SK-N-SH treated with all-trans-retinoic acid at 6 μM for 48 hours (cell line): ENCODE data around the gene MTMR3.
A peak's percentile ranks its signal among the peaks of the same experiment; 100 is the strongest.

Source experiments
- ATAC-seq: fragments of 200-7000 bp; cut with Tn5 transposase; 3 replicates; pipeline ENCODE4 v1.9.1; 2020; ENCODE audit warnings: mild to moderate bottlenecking, moderate library complexity
- ARNTL ChIP-seq: fragments of 450-650 bp; formaldehyde crosslinking; IDR thresholded peaks from 2 replicates; pipeline ENCODE4 v1.5.0; 2020; ENCODE audit warnings: low read depth, mild to moderate bottlenecking, moderate library complexity, borderline replicate concordance
- BACH2 ChIP-seq: fragments of 250-450 bp; sonication (Bioruptor Pico); IDR thresholded peaks from 2 replicates; pipeline ENCODE4 v1.9.0; 2021; ENCODE audit warnings: mild to moderate bottlenecking, borderline replicate concordance
- CSDC2 ChIP-seq: fragments of 250-450 bp; sonication (Bioruptor Pico); IDR thresholded peaks from 2 replicates; pipeline ENCODE4 v1.5.0; 2020; ENCODE audit warnings: mild to moderate bottlenecking, moderate library complexity
- ESRRG ChIP-seq: fragments of 250-450 bp; sonication (Bioruptor Pico); IDR thresholded peaks from 2 replicates; pipeline ENCODE4 v1.6.1; 2021; ENCODE audit warnings: mild to moderate bottlenecking
- ISL1 ChIP-seq: fragments of 250-450 bp; sonication (Bioruptor Pico); IDR thresholded peaks from 2 replicates; pipeline ENCODE4 v2.1.2; 2022; ENCODE audit warnings: mild to moderate bottlenecking, moderate library complexity
- OSR1 ChIP-seq: fragments of 250-450 bp; sonication (Bioruptor Pico); IDR thresholded peaks from 2 replicates; pipeline ENCODE4 v1.8.0; 2022; ENCODE audit warnings: moderate library complexity, mild to moderate bottlenecking, inconsistent platforms
- PATZ1 ChIP-seq: fragments of 250-450 bp; sonication (Bioruptor Pico); IDR thresholded peaks from 2 replicates; pipeline ENCODE4 v1.8.0; 2020; ENCODE audit warnings: mild to moderate bottlenecking, moderate library complexity, borderline replicate concordance
- PPARA ChIP-seq: fragments of 250-450 bp; sonication (Bioruptor Pico); IDR thresholded peaks from 2 replicates; pipeline ENCODE4 v1.5.0; 2020; ENCODE audit warnings: mild to moderate bottlenecking, borderline replicate concordance
- RARB ChIP-seq: fragments of 250-450 bp; sonication (Bioruptor Pico); IDR thresholded peaks from 2 replicates; pipeline ENCODE4 v1.8.0; 2021; ENCODE audit warnings: mild to moderate bottlenecking, moderate library complexity
- SNAI2 ChIP-seq: fragments of 250-450 bp; sonication (Bioruptor Pico); IDR thresholded peaks from 2 replicates; pipeline ENCODE4 v1.5.0; 2020; ENCODE audit warnings: mild to moderate bottlenecking, moderate library complexity
- TCF4 ChIP-seq: fragments of 250-450 bp; sonication (Bioruptor Pico); IDR thresholded peaks from 2 replicates; pipeline ENCODE4 v1.8.0; 2021; ENCODE audit warnings: mild to moderate bottlenecking, moderate library complexity, borderline replicate concordance
- TOX ChIP-seq: fragments of 250-450 bp; sonication (Bioruptor Pico); IDR thresholded peaks from 2 replicates; pipeline ENCODE4 v1.8.0; 2021; ENCODE audit warnings: mild to moderate bottlenecking, moderate library complexity, borderline replicate concordance
- TSHZ2 ChIP-seq: fragments of 250-450 bp; sonication (Bioruptor Pico); IDR thresholded peaks from 2 replicates; pipeline ENCODE4 v1.5.0; 2020; ENCODE audit warnings: mild to moderate bottlenecking, moderate library complexity
- ZFP3 ChIP-seq: fragments of 250-450 bp; sonication (Bioruptor Pico); IDR thresholded peaks from 2 replicates; pipeline ENCODE4 v1.5.0; 2020; ENCODE audit warnings: mild to moderate bottlenecking, moderate library complexity
- ZFP30 ChIP-seq: fragments of 450-650 bp; formaldehyde crosslinking; IDR thresholded peaks from 2 replicates; pipeline ENCODE4 v1.5.0; 2022; ENCODE audit warnings: mild to moderate bottlenecking, moderate library complexity
- ZNF565 ChIP-seq: fragments of 450-650 bp; formaldehyde crosslinking; conservative IDR thresholded peaks from 2 replicates; pipeline ENCODE4 v1.5.0; 2020; ENCODE audit warnings: low read depth, mild to moderate bottlenecking, moderate library complexity
- ZNF70 ChIP-seq: fragments of 450-650 bp; formaldehyde crosslinking; IDR thresholded peaks from 2 replicates; pipeline ENCODE4 v1.5.0; 2020; ENCODE audit warnings: mild to moderate bottlenecking, moderate library complexity
- ZNF8 ChIP-seq: fragments of 450-650 bp; formaldehyde crosslinking; IDR thresholded peaks from 2 replicates; pipeline ENCODE4 v1.5.0; 2020; ENCODE audit warnings: mild to moderate bottlenecking, moderate library complexity
- TF ChIP-seq, protein P1 (sequence below): fragments of 250-450 bp; sonication (Bioruptor Pico); IDR thresholded peaks from 2 replicates; pipeline ENCODE4 v1.8.0; 2021; ENCODE audit warnings: low read depth, mild to moderate bottlenecking, moderate library complexity, borderline replicate concordance
- TF ChIP-seq, protein P2 (sequence below): fragments of 250-450 bp; sonication (Bioruptor Pico); IDR thresholded peaks from 2 replicates; pipeline ENCODE4 v1.5.1; 2020; ENCODE audit warnings: low read depth, mild to moderate bottlenecking, moderate library complexity

MTMR3 gene

DNA sequence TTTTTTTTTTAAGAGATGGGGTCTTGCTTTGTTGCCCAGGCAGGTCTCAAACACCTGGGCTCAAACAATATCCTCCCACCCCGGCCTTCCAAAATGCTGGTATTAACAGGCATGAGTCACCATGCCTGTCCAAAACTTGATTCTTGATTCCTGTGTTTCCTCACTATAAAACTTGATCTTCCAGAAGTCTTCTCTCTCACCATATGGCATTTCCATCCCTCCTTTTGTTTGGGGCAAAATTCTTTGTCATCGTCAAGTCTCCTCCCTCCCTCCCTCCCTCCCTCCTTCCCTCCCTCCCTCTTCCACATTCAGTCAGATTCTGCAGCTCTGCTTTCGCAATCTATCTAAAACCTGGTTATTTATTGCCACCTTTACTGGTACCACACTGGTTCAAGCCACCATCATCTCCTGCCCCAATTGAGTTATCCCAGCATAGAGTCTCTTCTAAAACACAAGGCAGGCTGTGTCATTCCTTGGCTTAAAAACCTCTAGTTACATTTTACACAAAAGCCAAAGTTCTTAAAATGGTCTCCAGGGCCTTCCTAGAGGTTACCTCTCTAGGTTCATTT is 132.3 kb downstream of the MTMR3 start:
- no peak for ATAC-seq

DNA sequence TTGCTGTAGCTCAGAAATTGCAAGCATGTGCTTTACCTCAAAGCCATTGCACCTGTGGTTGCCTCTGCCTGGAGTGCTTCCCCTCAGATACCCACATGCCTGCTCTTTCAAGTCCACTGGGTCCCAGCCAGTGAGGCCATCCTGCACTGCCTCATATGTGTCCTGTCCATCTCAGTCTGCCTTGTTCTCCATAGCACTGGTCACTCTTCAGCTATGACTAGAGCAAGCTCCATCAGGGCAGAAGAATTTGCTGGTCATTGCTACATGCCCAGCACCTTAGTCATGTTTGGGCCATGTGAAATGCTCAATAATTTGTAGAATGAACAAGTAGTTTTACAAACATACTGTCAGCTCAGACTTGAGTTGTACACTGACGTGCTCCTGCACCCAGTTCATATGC is 132.9 kb downstream of the MTMR3 start:
- ATAC-seq = peak; percentile 49
- TF ChIP-seq, protein P1, sequence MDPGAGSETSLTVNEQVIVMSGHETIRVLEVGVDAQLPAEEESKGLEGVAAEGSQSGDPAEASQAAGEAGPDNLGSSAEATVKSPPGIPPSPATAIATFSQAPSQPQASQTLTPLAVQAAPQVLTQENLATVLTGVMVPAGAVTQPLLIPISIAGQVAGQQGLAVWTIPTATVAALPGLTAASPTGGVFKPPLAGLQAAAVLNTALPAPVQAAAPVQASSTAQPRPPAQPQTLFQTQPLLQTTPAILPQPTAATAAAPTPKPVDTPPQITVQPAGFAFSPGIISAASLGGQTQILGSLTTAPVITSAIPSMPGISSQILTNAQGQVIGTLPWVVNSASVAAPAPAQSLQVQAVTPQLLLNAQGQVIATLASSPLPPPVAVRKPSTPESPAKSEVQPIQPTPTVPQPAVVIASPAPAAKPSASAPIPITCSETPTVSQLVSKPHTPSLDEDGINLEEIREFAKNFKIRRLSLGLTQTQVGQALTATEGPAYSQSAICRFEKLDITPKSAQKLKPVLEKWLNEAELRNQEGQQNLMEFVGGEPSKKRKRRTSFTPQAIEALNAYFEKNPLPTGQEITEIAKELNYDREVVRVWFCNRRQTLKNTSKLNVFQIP (CRISPR knock-in tag) = no peak
- TF ChIP-seq TOX (CRISPR knock-in tag) (no peak), PPARA (CRISPR knock-in tag) (no peak), ARNTL (CRISPR knock-in tag) (no peak), SNAI2 (no peak), PATZ1 (CRISPR knock-in tag) (no peak), ZNF8 (no peak), RARB (CRISPR knock-in tag) (no peak), ZNF70 (CRISPR knock-in tag) (no peak), ZNF565 (no peak), BACH2 (CRISPR knock-in tag) (no peak), TCF4 (no peak), CSDC2 (no peak), ESRRG (no peak), OSR1 (CRISPR knock-in tag) (no peak), TSHZ2 (CRISPR knock-in tag) (no peak)
- TF ChIP-seq, protein P2, sequence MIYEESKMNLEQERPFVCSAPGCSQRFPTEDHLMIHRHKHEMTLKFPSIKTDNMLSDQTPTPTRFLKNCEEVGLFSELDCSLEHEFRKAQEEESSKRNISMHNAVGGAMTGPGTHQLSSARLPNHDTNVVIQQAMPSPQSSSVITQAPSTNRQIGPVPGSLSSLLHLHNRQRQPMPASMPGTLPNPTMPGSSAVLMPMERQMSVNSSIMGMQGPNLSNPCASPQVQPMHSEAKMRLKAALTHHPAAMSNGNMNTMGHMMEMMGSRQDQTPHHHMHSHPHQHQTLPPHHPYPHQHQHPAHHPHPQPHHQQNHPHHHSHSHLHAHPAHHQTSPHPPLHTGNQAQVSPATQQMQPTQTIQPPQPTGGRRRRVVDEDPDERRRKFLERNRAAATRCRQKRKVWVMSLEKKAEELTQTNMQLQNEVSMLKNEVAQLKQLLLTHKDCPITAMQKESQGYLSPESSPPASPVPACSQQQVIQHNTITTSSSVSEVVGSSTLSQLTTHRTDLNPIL = no peak

More for the DNA sequence above, 132.3 kb downstream of the MTMR3 start:
- TF ChIP-seq, protein P1 (CRISPR knock-in tag) = no peak
- TF ChIP-seq ZNF70 (CRISPR knock-in tag) = no peak
- TF ChIP-seq ZFP3 (CRISPR knock-in tag) = no peak
- TF ChIP-seq ARNTL (CRISPR knock-in tag) = no peak
- no peak for TF ChIP-seq CSDC2
- no peak for TF ChIP-seq OSR1 (CRISPR knock-in tag)
- TF ChIP-seq BACH2 (CRISPR knock-in tag) = no peak
- TF ChIP-seq ISL1 (CRISPR knock-in tag) = no peak
- no peak for TF ChIP-seq SNAI2
- TF ChIP-seq ESRRG = no peak
- no peak for TF ChIP-seq ZFP30 (CRISPR knock-in tag)
- no peak for TF ChIP-seq TCF4
- TF ChIP-seq PPARA (CRISPR knock-in tag) = no peak

GRCh38 chr22:30016596-30016995 is 133.6 kb downstream of the MTMR3 start:
- no peak for TF ChIP-seq TCF4
- TF ChIP-seq, all 23 proteins: peak for 0
- ATAC-seq = peak; percentile 59
